CD14-positive monocyte (primary cell): ENCODE data around the gene LUC7L2. TPM values are rescaled to one million over a fixed set of nuclear protein-coding genes. Genes with fewer than 3 reads are reported as not detected.
"Not testable (repeated sequence)": the region's sequence is repeated elsewhere in the genome, so short reads cannot be mapped to it uniquely, and the experiment has no call there.

Experiments
- DNase-seq, 3 donors: peaks; one replicate each; pipeline ENCODE4 v3.0.0-alpha.2; 2011 to 2022
- H2AFZ ChIP-seq: 2 replicates; pipeline ENCODE4 v1.6.0; 2012; ENCODE audit warnings: mild to moderate bottlenecking, low read depth, low read length, inconsistent platforms; ENCODE audit not compliant: insufficient read depth, poor library complexity, severe bottlenecking
- H3K27ac ChIP-seq, 2 donors: 1 replicate in 1 of 2; 2 replicates in 1 of 2; pipeline ENCODE4 v1.5.1; 2012 to 2013; ENCODE audit warnings: low read length in 2 of 2, control low read depth in 1 of 2, inconsistent platforms in 1 of 2, low read depth in 1 of 2, mild to moderate bottlenecking in 1 of 2
- H3K27me3 ChIP-seq, 2 donors: one replicate each; pipeline versions ENCODE4 v1.6.0 to v1.6.1; 2011 to 2013; ENCODE audit warnings: low read length in 2 of 2; ENCODE audit not compliant: control insufficient read depth in 2 of 2, insufficient read depth in 2 of 2
- H3K36me3 ChIP-seq, 2 donors: replicated peaks in 1 of 2; 1 replicate in 1 of 2; 2 replicates in 1 of 2; pipeline versions ENCODE4 v1.5.1 to v1.6.1; 2012 to 2013; ENCODE audit warnings: low read length in 2 of 2, control low read depth in 1 of 2, inconsistent platforms in 1 of 2, mild to moderate bottlenecking in 1 of 2; ENCODE audit not compliant: insufficient read depth in 2 of 2, control insufficient read depth in 1 of 2
- H3K4me1 ChIP-seq, 2 donors: 1 replicate in 1 of 2; 2 replicates in 1 of 2; pipeline versions ENCODE4 v1.5.1 to v1.6.1; 2012 to 2013; ENCODE audit warnings: low read length in 2 of 2, control low read depth in 1 of 2, inconsistent platforms in 1 of 2, mild to moderate bottlenecking in 1 of 2, moderate library complexity in 1 of 2; ENCODE audit not compliant: insufficient read depth in 2 of 2, control insufficient read depth in 1 of 2
- H3K4me2 ChIP-seq: replicated peaks from 2 replicates; pipeline ENCODE3; 2012; ENCODE audit warnings: low read length, moderate library complexity, mild to moderate bottlenecking; ENCODE audit not compliant: poor library complexity, severe bottlenecking; ENCODE audit errors: extremely low read depth
- H3K4me3 ChIP-seq, 3 experiments: fragments of 200-600 bp in 1 of 3; sonication (generic) in 1 of 3; replicated peaks in 1 of 3; 1 replicate in 2 of 3; 2 replicates in 1 of 3; pipeline ENCODE4 v1.5.1; 2011 to 2013; ENCODE audit warnings: low read length in 3 of 3, mild to moderate bottlenecking in 3 of 3, control low read depth in 2 of 3, low read depth in 2 of 3, inconsistent platforms in 1 of 3, moderate library complexity in 1 of 3
- H3K79me2 ChIP-seq: 2 replicates; pipeline ENCODE4 v1.6.0; 2012; ENCODE audit warnings: mild to moderate bottlenecking, control low read depth, inconsistent platforms, low read length, moderate library complexity; ENCODE audit not compliant: insufficient read depth
- H3K9ac ChIP-seq: 2 replicates; pipeline ENCODE4 v1.6.0; 2017; ENCODE audit warnings: low read length, mild to moderate bottlenecking; ENCODE audit not compliant: insufficient read depth, poor library complexity, severe bottlenecking
- H3K9me3 ChIP-seq, 2 donors: replicated peaks in 1 of 2; 1 replicate in 1 of 2; 2 replicates in 1 of 2; pipeline versions ENCODE4 v1.5.1 to v1.6.1; 2012 to 2013; ENCODE audit warnings: low read length in 2 of 2, control low read depth in 1 of 2; ENCODE audit not compliant: control insufficient read depth in 1 of 2, insufficient read depth in 1 of 2
- H4K20me1 ChIP-seq: 2 replicates; pipeline ENCODE4 v1.6.0; 2012; ENCODE audit warnings: mild to moderate bottlenecking, low read length, control low read depth, moderate library complexity; ENCODE audit not compliant: insufficient read depth
- H3K27ac Mint-ChIP-seq, 7 donors: one replicate each; pipeline ENCODE4 v1.8.0; 2020; ENCODE audit warnings: mild to moderate bottlenecking in 7 of 7, mixed read lengths in 7 of 7, moderate library complexity in 6 of 7, inconsistent platforms in 2 of 7
- H3K27me3 Mint-ChIP-seq, 3 donors: one replicate each; pipeline ENCODE4 v1.8.0; 2021 to 2022; ENCODE audit warnings: low read depth in 3 of 3, mild to moderate bottlenecking in 3 of 3, mixed read lengths in 3 of 3, moderate library complexity in 3 of 3, inconsistent platforms in 1 of 3
- H3K36me3 Mint-ChIP-seq, 2 donors: one replicate each; pipeline ENCODE4 v1.8.0; 2020; ENCODE audit warnings: mixed read lengths in 2 of 2, inconsistent platforms in 1 of 2, mild to moderate bottlenecking in 1 of 2
- H3K4me1 Mint-ChIP-seq: one replicate; pipeline ENCODE4 v1.8.0; 2020; ENCODE audit warnings: mild to moderate bottlenecking, mixed read lengths
- H3K4me3 Mint-ChIP-seq, 2 donors: one replicate each; pipeline ENCODE4 v1.8.0; 2020; ENCODE audit warnings: mild to moderate bottlenecking in 2 of 2, mixed read lengths in 2 of 2, moderate library complexity in 1 of 2
- H3K9me3 Mint-ChIP-seq, 7 donors: one replicate each; pipeline ENCODE4 v1.8.0; 2020 to 2022; ENCODE audit warnings: mixed read lengths in 7 of 7, mild to moderate bottlenecking in 6 of 7, moderate library complexity in 6 of 7, inconsistent platforms in 2 of 7
- CTCF ChIP-seq: fragments of 200-600 bp; IDR thresholded peaks from one replicate; pipeline ENCODE4 v1.8.0; 2022; ENCODE audit warnings: antibody characterized with exemption, mild to moderate bottlenecking
- WGBS: methylation state at CpG from one replicate; pipeline ENCODE4 v1.1.5; 2013; ENCODE audit warnings: missing lambda C conversion rate; ENCODE audit not compliant: insufficient coverage; 5-methylcytosine and 5-hydroxymethylcytosine counted together
- intact Hi-C, 2 donors: fragments of 100-400 bp; cut with micrococcal nuclease; formaldehyde crosslinking; loops; one replicate each; pipeline versions ENCODE4 v1.15.0 to v1.15.1; 2023
- polyA plus RNA-seq, 3 donors: library from polyadenylated mRNA; depleted of rRNA in 1 of 3; unstranded in 2 of 3; stranded (reverse) in 1 of 3; fragments of 300-500 nt in 2 of 3; fragments of >200 nt in 1 of 3; fragmentation: Illumina TruSeq in 2 of 3; gene quantifications; 1 replicate in 2 of 3; 2 replicates in 1 of 3; pipeline ENCODE4 v1.2.3, GENCODE V29; 2012 to 2021

LUC7L2 gene
- polyA plus RNA-seq, 3 donors = 24.7 to 54.5 (median 26.8) TPM

- no peaks in the 10 kb centered on the region for H4K20me1 ChIP-seq
- no peak overlapping the region for H3K27ac ChIP-seq
- Mint-ChIP-seq H3K27me3 (peaks cover 1 to 5% (median 2%) of the 10 kb centered on the region in 3 donors), H3K4me3 (no peak overlapping the region), H3K27ac (peak overlapping the region in 2 of 7 donors; percentile 6 to 7), H3K4me1 (no peaks in the 10 kb centered on the region), H3K36me3 (no peaks in the 10 kb centered on the region), H3K9me3 (no peaks in the 10 kb centered on the region)
- no peak overlapping the region for H3K9ac ChIP-seq
- H3K36me3 ChIP-seq = no peaks in the 10 kb centered on the region
- H3K4me1 ChIP-seq = no peaks in the 10 kb centered on the region
- peak in 1 of 3 donors; percentile 6 for DNase-seq
- peak; percentile 35 for TF ChIP-seq CTCF
- no peaks in the 10 kb centered on the region for H3K27me3 ChIP-seq
- 79% methylated on average over 6 of the region's 11 CpGs for WGBS
- H3K4me2 ChIP-seq = no peak overlapping the region
- H2AFZ ChIP-seq = no peak overlapping the region
- H3K9me3 ChIP-seq = no peaks in the 10 kb centered on the region
- H3K4me3 ChIP-seq = no peak overlapping the region
- intact Hi-C loops = no loop called here
- H3K79me2 ChIP-seq = no peaks in the 10 kb centered on the region
Measured at GRCh38 chr7:139321071-139321745, 38.5 kb upstream of the LUC7L2 start.

- H2AFZ ChIP-seq, H4K20me1 ChIP-seq, H3K9me3 Mint-ChIP-seq, H3K27ac Mint-ChIP-seq, H3K4me3 Mint-ChIP-seq, H3K36me3 ChIP-seq, DNase-seq, H3K36me3 Mint-ChIP-seq, H3K27ac ChIP-seq, H3K9me3 ChIP-seq, H3K27me3 ChIP-seq, H3K9ac ChIP-seq, H3K79me2 ChIP-seq, H3K4me2 ChIP-seq, intact Hi-C loops, H3K4me1 ChIP-seq, H3K4me3 ChIP-seq, H3K4me1 Mint-ChIP-seq, H3K27me3 Mint-ChIP-seq: not testable (repeated sequence)
- 100% methylated on average over 5 of the region's 11 CpGs for WGBS
Measured at GRCh38 chr7:139324709-139325108, 35.0 kb upstream of the LUC7L2 start.
